Activated gamma-delta T cell treated with anti-CD3 and anti-CD28 coated beads, Interleukin-2, amount 50 U/mL, for 16 hours (primary cell): ENCODE measurements around the gene CACNA1S.
A peak's percentile ranks its signal among the peaks of the same experiment; 100 is the strongest.

Experiments used
- DNase-seq: peaks from one replicate; pipeline ENCODE4 v3.0.0-alpha.2; 2020; ENCODE audit warnings: low read depth

CACNA1S gene

GRCh38 chr1:201115390-201115937 lies 3.2 kb upstream of the CACNA1S start:
- DNase-seq, result no peak

GRCh38 chr1:201114245-201115131 lies 2.3 kb upstream of the CACNA1S start:
- DNase-seq, result peak; percentile 47

- no peak for DNase-seq
Measured at GRCh38 chr1:201113451-201114244, 1.4 kb upstream of the CACNA1S start.

GRCh38 chr1:201112926-201113325 lies 700 bp upstream of the CACNA1S start:
- no peak for DNase-seq

- no peak for DNase-seq
Measured at GRCh38 chr1:201111672-201112071, 554 bp downstream of the CACNA1S start.

GRCh38 chr1:201111156-201111555 lies 1.1 kb downstream of the CACNA1S start:
- DNase-seq, result no peak

- DNase-seq, result no peak
Measured at GRCh38 chr1:201110616-201111015, 1.6 kb downstream of the CACNA1S start.

- DNase-seq, result no peak
Measured at GRCh38 chr1:201110138-201110537, 2.1 kb downstream of the CACNA1S start.

- no peak for DNase-seq
Measured at GRCh38 chr1:201109651-201110050, 2.6 kb downstream of the CACNA1S start.

GRCh38 chr1:201108614-201109013 lies 3.6 kb downstream of the CACNA1S start:
- no peak for DNase-seq

- DNase-seq, result no peak
Measured at GRCh38 chr1:201105688-201106087, 6.5 kb downstream of the CACNA1S start.

GRCh38 chr1:201104141-201104540 lies 8.1 kb downstream of the CACNA1S start:
- DNase-seq, result no peak

- no peak for DNase-seq
Measured at GRCh38 chr1:201103666-201104065, 8.6 kb downstream of the CACNA1S start.

- no peak for DNase-seq
Measured at GRCh38 chr1:201100169-201100930, 11.9 kb downstream of the CACNA1S start.

GRCh38 chr1:201098992-201099677 lies 13.1 kb downstream of the CACNA1S start:
- DNase-seq, result no peak

- DNase-seq, result no peak
Measured at GRCh38 chr1:201096977-201097856, 15.0 kb downstream of the CACNA1S start.

GRCh38 chr1:201096041-201096461 lies 16.2 kb downstream of the CACNA1S start:
- no peak for DNase-seq

- no peak for DNase-seq
Measured at GRCh38 chr1:201095581-201095980, 16.6 kb downstream of the CACNA1S start.

GRCh38 chr1:201094832-201095231 lies 17.4 kb downstream of the CACNA1S start:
- DNase-seq, result no peak

- DNase-seq, result no peak
Measured at GRCh38 chr1:201093962-201094361, 18.3 kb downstream of the CACNA1S start.
